HG02852 (cell line): ENCODE measurements around the gene PDZD2.
A peak's percentile ranks its signal among the peaks of the same experiment; 100 is the strongest.
"Not testable (repeated sequence)": the region's sequence is repeated elsewhere in the genome, so short reads cannot be mapped to it uniquely, and the experiment has no call there.

ENCODE experiments used
- ATAC-seq: cut with Tn5 transposase; IDR thresholded peaks from one replicate; pipeline ENCODE4 v1.9.1; 2021; ENCODE audit warnings: mild to moderate bottlenecking, moderate library complexity; ENCODE audit not compliant: unreplicated experiment

PDZD2 gene

DNA sequence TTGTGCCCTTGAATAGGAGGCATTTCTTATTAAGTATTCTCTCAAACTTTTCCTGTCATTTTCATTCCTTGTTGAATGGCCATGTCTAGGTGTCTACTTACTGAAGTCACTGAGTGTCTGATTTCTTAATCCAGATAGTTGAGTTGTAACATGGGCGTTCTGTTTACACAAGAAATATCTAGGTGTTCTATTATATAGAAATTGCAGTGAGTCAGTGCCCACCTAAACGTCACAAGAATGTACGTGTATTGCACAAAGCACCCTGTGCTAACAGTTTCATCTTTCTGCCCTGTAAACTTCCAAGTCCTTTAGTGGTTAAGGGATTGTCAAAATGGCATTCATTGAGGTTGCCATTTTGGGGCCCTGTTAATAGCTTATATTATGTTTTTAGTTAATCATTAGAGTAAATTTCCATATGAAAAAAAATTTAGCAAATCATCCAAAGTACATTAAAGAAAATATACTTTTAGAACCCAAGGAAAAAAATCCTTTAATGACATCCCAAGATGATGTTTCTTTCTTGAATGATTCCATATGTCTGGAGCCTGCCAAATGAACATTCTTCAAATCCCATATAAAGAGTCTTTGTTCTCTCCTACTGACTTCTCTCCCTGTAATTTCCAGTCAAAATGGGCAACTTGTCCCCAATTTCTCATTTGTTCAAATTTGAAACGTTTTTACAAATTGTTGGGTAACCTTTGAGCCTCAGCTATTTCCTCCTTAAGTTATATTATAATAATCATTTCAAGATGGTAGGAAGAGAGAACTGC lies 421.0 kb downstream of the PDZD2 start:
- ATAC-seq, result no peak

DNA sequence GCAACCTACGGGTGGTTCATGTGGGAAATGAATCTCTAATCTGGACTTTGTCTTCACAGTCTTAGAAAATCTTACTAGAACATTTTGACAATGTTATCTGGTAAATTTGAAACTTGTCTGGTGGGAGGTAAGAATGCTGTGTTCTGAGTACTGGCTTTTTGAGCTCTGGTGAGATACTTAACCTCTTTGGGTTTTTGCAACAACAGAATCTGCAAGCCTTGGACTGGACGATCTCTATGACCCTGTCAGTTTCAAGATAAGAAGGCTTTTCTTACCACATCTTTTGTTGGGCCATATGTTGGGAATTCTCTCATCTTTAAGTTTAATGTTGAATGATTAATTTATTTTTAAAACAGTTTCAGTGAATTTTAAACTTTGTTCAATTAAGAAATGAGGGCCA lies 422.3 kb downstream of the PDZD2 start:
- ATAC-seq, result no peak

- ATAC-seq, result no peak
These were observed 427.5 kb downstream of the PDZD2 start for GRCh38 chr5:32066448-32066847.

GRCh38 chr5:32067774-32068470 lies 429.0 kb downstream of the PDZD2 start:
- ATAC-seq, result no peak

GRCh38 chr5:32068561-32068960 lies 429.6 kb downstream of the PDZD2 start:
- no peak for ATAC-seq

- ATAC-seq, result no peak
These were observed 430.5 kb downstream of the PDZD2 start for GRCh38 chr5:32069396-32069795.

DNA sequence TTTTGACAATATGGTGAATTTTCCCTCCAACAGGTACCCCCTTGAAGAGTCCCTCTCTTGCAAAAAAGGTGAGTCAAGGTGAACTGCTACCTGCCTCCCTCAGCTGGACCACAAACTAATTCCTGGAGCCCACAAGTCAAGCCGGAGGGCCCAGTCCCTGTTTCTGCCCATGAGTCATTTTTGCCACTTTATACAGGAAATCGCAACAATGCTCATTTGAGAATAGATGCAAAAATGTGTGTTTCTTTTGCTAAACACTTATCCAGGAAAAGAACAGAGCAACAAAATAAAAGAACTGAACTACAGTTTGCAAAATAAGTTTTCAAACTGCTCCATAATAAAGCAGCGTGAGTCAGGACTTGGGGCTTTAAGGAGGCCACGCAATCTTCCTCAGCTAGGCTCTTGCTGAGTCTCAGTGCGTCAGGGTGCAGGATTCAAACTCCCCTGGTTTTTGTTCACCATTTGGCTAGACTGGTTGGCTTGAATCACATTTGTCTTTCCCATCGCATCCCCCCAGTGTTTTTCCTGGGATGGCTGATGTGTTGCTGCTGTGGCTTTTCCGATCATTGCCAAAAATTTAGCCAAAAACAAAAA lies 432.5 kb downstream of the PDZD2 start:
- ATAC-seq, result no peak

- no peak for ATAC-seq
These were observed 433.1 kb downstream of the PDZD2 start for GRCh38 chr5:32072054-32072453.

GRCh38 chr5:32074401-32074800 lies 435.5 kb downstream of the PDZD2 start:
- no peak for ATAC-seq

DNA sequence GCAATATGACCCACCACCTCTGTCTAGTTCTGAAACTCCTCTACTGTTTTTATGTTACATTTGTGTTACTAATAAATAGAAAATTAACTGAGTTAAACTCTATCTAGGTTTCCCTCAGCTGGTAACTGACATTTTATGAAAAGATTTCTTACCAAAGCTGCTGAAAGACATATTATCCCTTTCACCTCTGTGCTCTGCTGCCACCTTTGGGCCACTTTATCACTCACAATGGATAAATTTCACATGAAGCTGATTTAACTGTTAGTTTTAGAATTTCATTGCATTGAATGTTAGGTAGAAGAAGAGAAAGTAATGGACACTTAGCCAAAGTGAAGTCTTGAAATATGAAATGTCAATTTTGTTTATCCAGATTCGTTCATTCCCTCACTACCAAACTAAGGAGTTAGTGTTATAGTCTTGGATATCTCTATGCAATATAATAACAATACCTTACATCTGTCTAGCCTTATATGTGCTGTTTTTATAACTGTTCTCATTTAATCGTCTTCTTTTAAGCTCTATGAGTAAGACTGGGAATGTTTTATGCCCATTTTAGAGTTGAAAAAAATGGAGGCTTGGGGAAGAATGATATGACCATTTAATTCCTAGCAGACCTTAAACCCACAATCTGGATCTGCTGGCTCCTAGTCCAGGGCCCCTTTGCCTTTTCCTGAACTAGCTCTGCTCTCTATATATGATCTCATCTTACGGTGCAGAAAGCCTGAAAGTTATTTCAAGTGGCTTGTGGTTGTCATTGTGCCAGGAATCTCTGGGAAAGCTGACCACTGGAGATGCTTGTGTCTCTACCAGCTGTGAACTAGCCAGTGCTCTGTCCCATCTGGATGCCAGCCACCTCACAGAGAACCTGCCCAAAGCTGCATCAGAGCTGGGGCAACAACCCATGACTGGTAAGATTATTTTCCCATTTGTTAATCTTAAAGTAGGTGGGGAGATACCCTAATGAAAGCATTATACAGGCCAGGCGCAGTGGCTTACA lies 438.1 kb downstream of the PDZD2 start:
- ATAC-seq, result peak; percentile 45

GRCh38 chr5:32078855-32079254 lies 439.9 kb downstream of the PDZD2 start:
- ATAC-seq, result not testable (repeated sequence)

DNA sequence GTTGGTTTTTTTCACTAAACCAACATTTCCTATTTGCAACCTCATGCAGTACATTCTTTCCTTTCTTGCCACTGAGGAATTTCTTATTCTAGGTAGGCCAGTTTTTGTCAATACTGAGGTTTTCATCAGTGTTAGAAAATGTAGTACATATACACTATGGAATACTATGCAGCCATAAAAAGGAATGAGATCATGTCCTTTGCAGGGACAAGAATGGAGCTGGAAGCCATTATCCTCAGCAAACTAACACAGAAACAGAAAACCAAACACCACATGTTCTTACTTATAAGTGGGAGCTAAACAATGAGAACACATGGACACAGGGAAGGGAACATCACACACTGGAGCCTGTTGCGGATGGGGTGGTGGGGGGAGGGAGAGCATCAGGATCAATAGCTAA lies 441.6 kb downstream of the PDZD2 start:
- ATAC-seq, result not testable (repeated sequence)

- ATAC-seq, result no peak
These were observed 443.8 kb downstream of the PDZD2 start for GRCh38 chr5:32082701-32083100.

GRCh38 chr5:32083981-32084430 lies 445.1 kb downstream of the PDZD2 start:
- no peak for ATAC-seq

DNA sequence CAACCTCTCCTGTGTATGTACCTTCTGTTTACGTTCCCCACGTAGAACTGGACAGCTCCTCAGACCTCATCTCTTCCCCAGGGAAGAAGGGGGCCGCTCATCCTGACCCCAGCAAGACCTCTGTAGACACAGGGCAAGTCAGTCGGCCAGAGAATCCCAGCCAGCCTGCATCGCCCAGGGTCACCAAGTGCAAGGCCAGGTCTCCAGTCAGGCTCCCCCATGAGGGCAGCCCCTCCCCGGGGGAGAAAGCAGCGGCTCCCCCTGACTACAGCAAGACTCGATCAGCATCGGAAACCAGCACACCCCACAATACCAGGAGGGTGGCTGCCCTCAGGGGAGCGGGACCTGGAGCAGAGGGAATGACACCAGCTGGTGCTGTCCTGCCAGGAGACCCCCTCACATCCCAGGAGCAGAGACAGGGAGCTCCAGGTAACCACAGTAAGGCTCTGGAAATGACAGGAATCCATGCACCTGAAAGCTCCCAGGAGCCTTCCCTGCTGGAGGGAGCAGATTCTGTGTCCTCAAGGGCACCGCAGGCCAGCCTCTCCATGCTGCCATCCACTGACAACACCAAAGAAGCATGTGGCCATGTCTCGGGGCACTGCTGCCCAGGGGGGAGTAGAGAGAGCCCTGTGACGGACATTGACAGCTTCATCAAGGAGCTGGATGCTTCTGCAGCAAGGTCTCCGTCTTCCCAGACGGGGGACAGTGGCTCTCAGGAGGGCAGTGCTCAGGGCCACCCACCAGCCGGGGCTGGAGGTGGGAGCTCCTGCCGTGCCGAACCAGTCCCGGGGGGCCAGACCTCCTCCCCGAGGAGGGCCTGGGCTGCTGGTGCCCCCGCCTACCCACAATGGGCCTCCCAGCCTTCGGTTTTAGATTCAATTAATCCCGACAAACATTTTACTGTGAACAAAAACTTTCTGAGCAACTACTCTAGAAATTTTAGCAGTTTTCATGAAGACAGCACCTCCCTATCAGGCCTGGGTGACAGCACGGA lies 448.5 kb downstream of the PDZD2 start:
- ATAC-seq, result no peak

GRCh38 chr5:32088214-32088613 lies 449.3 kb downstream of the PDZD2 start:
- ATAC-seq, result no peak

DNA sequence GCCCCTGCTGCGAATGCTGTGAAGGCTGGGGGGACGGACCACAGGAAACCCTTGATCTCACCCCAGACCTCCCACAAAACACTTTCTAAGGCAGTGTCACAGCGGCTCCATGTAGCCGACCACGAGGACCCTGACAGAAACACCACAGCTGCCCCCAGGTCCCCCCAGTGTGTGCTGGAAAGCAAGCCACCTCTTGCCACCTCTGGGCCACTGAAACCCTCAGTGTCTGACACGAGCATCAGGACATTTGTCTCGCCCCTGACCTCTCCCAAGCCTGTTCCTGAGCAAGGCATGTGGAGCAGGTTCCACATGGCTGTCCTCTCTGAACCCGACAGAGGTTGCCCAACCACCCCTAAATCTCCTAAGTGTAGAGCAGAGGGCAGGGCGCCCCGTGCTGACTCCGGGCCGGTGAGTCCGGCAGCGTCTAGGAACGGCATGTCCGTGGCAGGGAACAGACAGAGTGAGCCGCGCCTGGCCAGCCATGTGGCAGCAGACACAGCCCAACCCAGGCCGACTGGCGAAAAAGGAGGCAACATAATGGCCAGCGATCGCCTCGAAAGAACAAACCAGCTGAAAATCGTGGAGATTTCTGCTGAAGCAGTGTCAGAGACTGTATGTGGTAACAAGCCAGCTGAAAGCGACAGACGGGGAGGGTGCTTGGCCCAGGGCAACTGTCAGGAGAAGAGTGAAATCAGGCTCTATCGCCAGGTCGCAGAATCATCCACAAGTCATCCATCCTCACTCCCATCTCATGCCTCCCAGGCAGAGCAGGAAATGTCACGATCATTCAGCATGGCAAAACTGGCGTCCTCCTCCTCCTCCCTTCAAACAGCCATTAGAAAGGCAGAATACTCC lies 450.4 kb downstream of the PDZD2 start:
- ATAC-seq, result no peak

DNA sequence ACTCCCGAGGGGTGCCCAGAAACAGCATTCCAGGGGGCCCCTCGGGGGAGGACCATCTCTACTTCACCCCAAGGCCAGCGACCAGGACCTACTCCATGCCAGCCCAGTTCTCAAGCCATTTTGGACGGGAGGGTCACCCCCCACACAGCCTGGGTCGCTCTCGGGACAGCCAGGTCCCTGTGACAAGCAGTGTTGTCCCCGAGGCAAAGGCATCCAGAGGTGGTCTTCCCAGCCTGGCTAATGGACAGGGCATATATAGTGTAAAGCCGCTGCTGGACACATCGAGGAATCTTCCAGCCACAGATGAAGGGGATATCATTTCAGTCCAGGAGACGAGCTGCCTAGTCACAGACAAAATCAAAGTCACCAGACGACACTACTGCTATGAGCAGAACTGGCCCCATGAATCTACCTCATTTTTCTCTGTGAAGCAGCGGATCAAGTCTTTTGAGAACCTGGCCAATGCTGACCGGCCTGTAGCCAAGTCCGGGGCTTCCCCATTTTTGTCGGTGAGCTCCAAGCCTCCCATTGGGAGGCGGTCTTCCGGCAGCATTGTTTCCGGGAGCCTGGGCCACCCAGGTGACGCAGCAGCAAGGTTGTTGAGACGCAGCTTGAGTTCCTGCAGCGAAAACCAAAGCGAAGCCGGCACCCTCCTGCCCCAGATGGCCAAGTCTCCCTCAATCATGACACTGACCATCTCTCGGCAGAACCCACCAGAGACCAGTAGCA lies 451.3 kb downstream of the PDZD2 start:
- no peak for ATAC-seq
